HCT116 (cell line): Measurements from ENCODE around the gene NMD3. TPM values are rescaled to one million over a fixed set of nuclear protein-coding genes. Genes with fewer than 3 reads are reported as not detected.

Source experiments
- ATAC-seq: fragments of 200-7000 bp; cut with Tn5 transposase; 2 replicates; pipeline ENCODE4 v1.9.1; 2020; ENCODE audit warnings: mild to moderate bottlenecking, moderate library complexity
- BruUV-seq: library from RNA; stranded (reverse); fragments of 400-500 nt; replicated peaks from 2 replicates; lab custom pipeline; 2021; lab: Mats Ljungman, UMichigan
- CTCF ChIA-PET: fragments of 300-600 bp; sonication (Branson Sonifier 250); formaldehyde crosslinking; loops from one replicate; lab custom pipeline; 2021; ENCODE audit warnings: antibody characterized with exemption; lab: Charles Lee
- POLR2A ChIA-PET: fragments of 300-600, 350-600 bp; sonication (Branson Sonifier 250); formaldehyde crosslinking; loops from one replicate; lab custom pipeline; 2021; ENCODE audit warnings: antibody characterized with exemption; lab: Charles Lee
- RAD21 ChIA-PET, 2 experiments: fragments of 300-600 bp; sonication (Branson Sonifier 250); formaldehyde crosslinking; loops; one replicate each; lab custom pipeline; 2023; ENCODE audit warnings: low total read pairs in 2 of 2; ENCODE audit not compliant: uncharacterized antibody in 2 of 2, unreplicated experiment in 2 of 2, low non-redundant PET in 1 of 2; lab: Charles Lee
- DNase-seq: peaks from one replicate; pipeline ENCODE4 v3.0.0-alpha.2; 2010; ENCODE audit warnings: low read depth, low spot score
- H2AFZ ChIP-seq: fragments of 200-600 bp; shearing (Covaris generic), sonication (generic); 2 replicates; pipeline ENCODE4 v1.6.1; 2017; ENCODE audit warnings: low read depth, mixed run types, mixed read lengths, antibody characterized with exemption, low read length; ENCODE audit not compliant: poor library complexity, severe bottlenecking
- H3K27ac ChIP-seq: 2 replicates; pipeline ENCODE4 v1.5.1; 2012; ENCODE audit warnings: low read depth, low read length
- H3K27me3 ChIP-seq: fragments of 200-600 bp; sonication (generic); 2 replicates; pipeline ENCODE4 v1.6.1; 2016; ENCODE audit warnings: mixed run types, low read length, mixed read lengths; ENCODE audit not compliant: insufficient read depth
- H3K36me3 ChIP-seq, 2 experiments: fragments of 200-500 bp in 1 of 2; fragments of 200-600 bp in 1 of 2; sonication (Bioruptor generic) in 1 of 2; sonication (generic) in 1 of 2; 2 replicates each; pipeline versions ENCODE4 v1.5.1 to v1.6.1; 2014 to 2016; ENCODE audit warnings: low read length in 2 of 2, inconsistent platforms in 1 of 2, mixed read lengths in 1 of 2, mixed run types in 1 of 2; ENCODE audit not compliant: insufficient read depth in 2 of 2, control insufficient read depth in 1 of 2
- H3K4me1 ChIP-seq, 2 experiments: fragments of 200-600 bp in 1 of 2; sonication (generic) in 1 of 2; 2 replicates each; pipeline versions ENCODE4 v1.5.1 to v1.6.1; 2012 to 2017; ENCODE audit warnings: low read length in 2 of 2, inconsistent platforms in 1 of 2, mild to moderate bottlenecking in 1 of 2, mixed read lengths in 1 of 2, mixed run types in 1 of 2, moderate library complexity in 1 of 2; ENCODE audit not compliant: insufficient read depth in 2 of 2, control insufficient read depth in 1 of 2
- H3K4me2 ChIP-seq: fragments of 200-600 bp; sonication (generic); 2 replicates; pipeline ENCODE4 v1.6.1; 2017; ENCODE audit warnings: mixed run types, low read length, mixed read lengths
- H3K4me3 ChIP-seq, 2 experiments: fragments of 200-600 bp in 1 of 2; sonication (generic) in 1 of 2; replicated peaks in 1 of 2; 2 replicates each; pipeline ENCODE4 v1.5.1; 2011 to 2016; ENCODE audit warnings: low read length in 2 of 2, control low read depth in 1 of 2, low read depth in 1 of 2, mild to moderate bottlenecking in 1 of 2, mixed read lengths in 1 of 2, mixed run types in 1 of 2
- H3K79me2 ChIP-seq: fragments of 200-600 bp; sonication (generic); 2 replicates; pipeline ENCODE4 v1.6.1; 2017; ENCODE audit warnings: mild to moderate bottlenecking, mixed run types, low read length, moderate library complexity, mixed read lengths; ENCODE audit not compliant: insufficient read depth
- H3K9ac ChIP-seq: fragments of 200-600 bp; sonication (generic); 2 replicates; pipeline ENCODE4 v1.6.1; 2016; ENCODE audit warnings: low read length, mixed read lengths
- H3K9me2 ChIP-seq: fragments of 200-600 bp; sonication (generic), shearing (Covaris generic); 2 replicates; pipeline ENCODE4 v1.6.1; 2017; ENCODE audit warnings: mixed run types, mild to moderate bottlenecking, moderate library complexity; ENCODE audit not compliant: insufficient read depth
- H3K9me3 ChIP-seq, 2 experiments: fragments of 200-500 bp in 1 of 2; fragments of 200-600 bp in 1 of 2; sonication (Bioruptor generic) in 1 of 2; sonication (generic) in 1 of 2; 2 replicates each; pipeline ENCODE4 v1.6.1; 2014 to 2017; ENCODE audit warnings: low read length in 2 of 2, mixed read lengths in 2 of 2, inconsistent platforms in 1 of 2, low read depth in 1 of 2, mild to moderate bottlenecking in 1 of 2, mixed run types in 1 of 2, moderate library complexity in 1 of 2; ENCODE audit not compliant: control insufficient read depth in 1 of 2, insufficient read depth in 1 of 2
- H4K20me1 ChIP-seq: fragments of 200-600 bp; sonication (generic), shearing (Covaris generic); 2 replicates; pipeline ENCODE4 v1.6.1; 2017; ENCODE audit warnings: mixed run types, mild to moderate bottlenecking, moderate library complexity; ENCODE audit not compliant: insufficient read depth
- CBX3 ChIP-seq: IDR thresholded peaks from 2 replicates; pipeline ENCODE4 v1.6.1; 2012; ENCODE audit warnings: low read depth
- EGR1 ChIP-seq: IDR thresholded peaks from 2 replicates; pipeline ENCODE4 v1.6.1; 2012; ENCODE audit warnings: low read depth
- ELF1 ChIP-seq: IDR thresholded peaks from 2 replicates; pipeline ENCODE4 v1.6.1; 2012; ENCODE audit warnings: low read depth, borderline replicate concordance
- FOSL1 ChIP-seq: IDR thresholded peaks from 2 replicates; pipeline ENCODE4 v1.6.1; 2012; ENCODE audit warnings: low read depth
- SIN3A ChIP-seq: IDR thresholded peaks from 2 replicates; pipeline ENCODE4 v1.6.1; 2012; ENCODE audit warnings: low read depth
- SP1 ChIP-seq: IDR thresholded peaks from 2 replicates; pipeline ENCODE4 v1.6.1; 2012; ENCODE audit warnings: low read depth
- YY1 ChIP-seq: IDR thresholded peaks from 2 replicates; pipeline ENCODE4 v1.6.1; 2011; ENCODE audit warnings: low read length, low read depth, moderate library complexity, mild to moderate bottlenecking; ENCODE audit not compliant: insufficient replicate concordance; ENCODE audit errors: extremely low read depth
- ZFX ChIP-seq: fragments of 450-650 bp; IDR thresholded peaks from 2 replicates; pipeline ENCODE4 v1.6.1; 2017
- ZNF274 ChIP-seq: fragments of 200-500 bp; sonication (Bioruptor generic); IDR thresholded peaks from 2 replicates; pipeline ENCODE4 v1.6.1; 2014; ENCODE audit warnings: mild to moderate bottlenecking, low read depth, low read length, inconsistent platforms
- intact Hi-C: fragments of 100-400 bp; cut with micrococcal nuclease; formaldehyde crosslinking; loops from 2 replicates; pipeline ENCODE4 v1.10.0; 2022
- total RNA-seq: library from RNA; stranded (reverse); gene quantifications from one replicate; pipeline ENCODE4 v1.2.1, GENCODE V29; 2021; ENCODE audit not compliant: unreplicated experiment
- TF ChIP-seq, protein P1 (sequence below): IDR thresholded peaks from 2 replicates; pipeline ENCODE4 v1.6.1; 2012
- TF ChIP-seq, protein P2 (sequence below): IDR thresholded peaks from 2 replicates; pipeline ENCODE4 v1.6.1; 2012
- TF ChIP-seq, protein P3 (sequence below), 3 experiments: fragments of 200-600 bp in 1 of 3; sonication (generic) in 1 of 3; IDR thresholded peaks in 2 of 3; conservative IDR thresholded peaks in 1 of 3; 2 replicates each; pipeline ENCODE4 v1.5.1; 2012 to 2017; ENCODE audit warnings: low read depth in 2 of 3, low read length in 2 of 3, antibody characterized with exemption in 1 of 3, borderline replicate concordance in 1 of 3, control low read depth in 1 of 3, mild to moderate bottlenecking in 1 of 3, mixed read lengths in 1 of 3, mixed run types in 1 of 3, moderate library complexity in 1 of 3; ENCODE audit not compliant: insufficient read depth in 1 of 3

The NMD3 gene
- total RNA-seq, 1 experiment from 2014 or later: 85.2 TPM

DNA sequence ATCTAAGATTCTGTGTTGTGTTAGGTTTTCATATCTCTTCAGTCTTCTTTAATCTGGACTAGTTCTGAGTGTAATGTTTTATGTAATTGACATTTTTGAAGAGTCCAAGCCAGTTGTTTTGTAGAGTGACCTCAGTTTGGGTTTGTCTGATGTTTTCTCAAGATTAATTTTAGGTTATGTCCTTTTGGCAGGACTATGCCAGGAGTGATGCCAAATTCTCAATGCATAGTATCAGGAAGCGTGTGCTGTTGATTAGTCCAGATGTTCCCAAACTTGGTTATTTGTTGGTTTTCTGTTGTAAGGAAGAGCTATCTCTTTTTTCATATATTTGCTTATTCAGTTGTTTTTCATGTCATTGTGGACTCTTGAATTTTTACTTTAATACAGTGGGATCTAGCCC lies 32.6 kb downstream of the NMD3 start:
- Histone ChIP-seq H3K36me3 (peaks cover 31 to 34% of the 10 kb centered on the region in 2 experiments), H3K4me3 (no peak overlapping the region)
- TF ChIP-seq FOSL1 (no peak), EGR1 (no peak), SIN3A (no peak), ZFX (no peak), ZNF274 (no peak), ELF1 (no peak), YY1 (no peak), SP1 (no peak), CBX3 (no peak)
- TF ChIP-seq, protein P1, sequence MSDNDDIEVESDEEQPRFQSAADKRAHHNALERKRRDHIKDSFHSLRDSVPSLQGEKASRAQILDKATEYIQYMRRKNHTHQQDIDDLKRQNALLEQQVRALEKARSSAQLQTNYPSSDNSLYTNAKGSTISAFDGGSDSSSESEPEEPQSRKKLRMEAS: no peak
- TF ChIP-seq, protein P2, sequence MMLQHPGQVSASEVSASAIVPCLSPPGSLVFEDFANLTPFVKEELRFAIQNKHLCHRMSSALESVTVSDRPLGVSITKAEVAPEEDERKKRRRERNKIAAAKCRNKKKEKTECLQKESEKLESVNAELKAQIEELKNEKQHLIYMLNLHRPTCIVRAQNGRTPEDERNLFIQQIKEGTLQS: no peak
- TF ChIP-seq, protein P3, sequence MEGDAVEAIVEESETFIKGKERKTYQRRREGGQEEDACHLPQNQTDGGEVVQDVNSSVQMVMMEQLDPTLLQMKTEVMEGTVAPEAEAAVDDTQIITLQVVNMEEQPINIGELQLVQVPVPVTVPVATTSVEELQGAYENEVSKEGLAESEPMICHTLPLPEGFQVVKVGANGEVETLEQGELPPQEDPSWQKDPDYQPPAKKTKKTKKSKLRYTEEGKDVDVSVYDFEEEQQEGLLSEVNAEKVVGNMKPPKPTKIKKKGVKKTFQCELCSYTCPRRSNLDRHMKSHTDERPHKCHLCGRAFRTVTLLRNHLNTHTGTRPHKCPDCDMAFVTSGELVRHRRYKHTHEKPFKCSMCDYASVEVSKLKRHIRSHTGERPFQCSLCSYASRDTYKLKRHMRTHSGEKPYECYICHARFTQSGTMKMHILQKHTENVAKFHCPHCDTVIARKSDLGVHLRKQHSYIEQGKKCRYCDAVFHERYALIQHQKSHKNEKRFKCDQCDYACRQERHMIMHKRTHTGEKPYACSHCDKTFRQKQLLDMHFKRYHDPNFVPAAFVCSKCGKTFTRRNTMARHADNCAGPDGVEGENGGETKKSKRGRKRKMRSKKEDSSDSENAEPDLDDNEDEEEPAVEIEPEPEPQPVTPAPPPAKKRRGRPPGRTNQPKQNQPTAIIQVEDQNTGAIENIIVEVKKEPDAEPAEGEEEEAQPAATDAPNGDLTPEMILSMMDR (IDR thresholded peaks at IDR 0.05 in 2 of 3, conservative IDR thresholded peaks at IDR 0.05 in 1 of 3; ENCODE audit: borderline replicate concordance in 1 of 3, insufficient read depth in 1 of 3, low read depth in 2 of 3, low read length in 2 of 3): no peak
- TF ChIP-seq, all 23 proteins: peak for 0
- Histone ChIP-seq H4K20me1 (no peaks in the 10 kb centered on the region; the same call in none of the 2 replicates), H3K27me3 (no peaks in the 10 kb centered on the region), H3K79me2 (peaks cover 9% of the 10 kb centered on the region; the same call in 1 of the 2 replicates), H2AFZ (no peak overlapping the region), H3K9me2 (no peaks in the 10 kb centered on the region), H3K27ac (no peak overlapping the region), H3K4me2 (no peak overlapping the region), H3K4me1 (no peaks in the 10 kb centered on the region), H3K9ac (no peak overlapping the region), H3K9me3 (no peaks in the 10 kb centered on the region)
- TSS peak; percentile 3 for BruUV-seq
- no peak for ATAC-seq
- intact Hi-C loops: no loop called here
- DNase-seq: no peak
- ChIA-PET RAD21 (no interaction called here), POLR2A (no interaction called here), CTCF (no interaction called here)
